Measurements from ENCODE around the gene BABAM2.

Gene BABAM2

GRCh38 chr2:28360718-28361293 lies 470.3 kb downstream of the BABAM2 start:
- no peaks in the 10 kb centered on the region for H3K27me3 ChIP-seq (ENCODE audit: control insufficient read depth, insufficient read depth, low read length)
- H3K4me2 ChIP-seq (ENCODE audit: low read length), result no peak overlapping the region
- no peaks in the 10 kb centered on the region for H3K36me3 ChIP-seq (ENCODE audit: control insufficient read depth, insufficient read depth, low read length)
- no peak overlapping the region for H3K4me3 ChIP-seq (ENCODE audit: low read depth, low read length)
- TF ChIP-seq CTCF (IDR thresholded peaks at IDR 0.05), result no peak
- H3K4me1 ChIP-seq, result peaks cover 9% of the 10 kb centered on the region
- H3K9me3 ChIP-seq (ENCODE audit: control insufficient read depth, low read length), result no peaks in the 10 kb centered on the region
- H3K79me2 ChIP-seq, result no peaks in the 10 kb centered on the region
- no peak overlapping the region for H2AFZ ChIP-seq
- no peak overlapping the region for H3K27ac ChIP-seq
- H3K9ac ChIP-seq, result no peak overlapping the region

GRCh38 chr2:28361991-28362710 lies 471.6 kb downstream of the BABAM2 start:
- H3K4me1 ChIP-seq, result peaks cover 10% of the 10 kb centered on the region

GRCh38 chr2:28362991-28363521 lies 472.5 kb downstream of the BABAM2 start:
- Histone ChIP-seq H3K9me3 (ENCODE audit: control insufficient read depth, low read length) (no peaks in the 10 kb centered on the region), H3K79me2 (no peaks in the 10 kb centered on the region), H3K36me3 (ENCODE audit: control insufficient read depth, insufficient read depth, low read length) (no peaks in the 10 kb centered on the region), H3K4me3 (ENCODE audit: low read depth, low read length) (no peak overlapping the region), H3K27ac (no peak overlapping the region), H2AFZ (no peak overlapping the region), H3K27me3 (ENCODE audit: control insufficient read depth, insufficient read depth, low read length) (no peaks in the 10 kb centered on the region), H3K9ac (no peak overlapping the region), H3K4me2 (ENCODE audit: low read length) (no peak overlapping the region), H3K4me1 (peaks cover 10% of the 10 kb centered on the region)
- no peak for TF ChIP-seq CTCF (IDR thresholded peaks at IDR 0.05)

More at GRCh38 chr2:28361991-28362710, 471.6 kb downstream of the BABAM2 start:
- H3K79me2 ChIP-seq, result no peaks in the 10 kb centered on the region
- H3K27me3 ChIP-seq (ENCODE audit: control insufficient read depth, insufficient read depth, low read length), result no peaks in the 10 kb centered on the region
- H3K27ac ChIP-seq, result no peak overlapping the region
- no peaks in the 10 kb centered on the region for H3K36me3 ChIP-seq (ENCODE audit: control insufficient read depth, insufficient read depth, low read length)
- no peak overlapping the region for H3K4me2 ChIP-seq (ENCODE audit: low read length)
- no peak overlapping the region for H3K9ac ChIP-seq
- H3K9me3 ChIP-seq (ENCODE audit: control insufficient read depth, low read length), result no peaks in the 10 kb centered on the region
- H3K4me3 ChIP-seq (ENCODE audit: low read depth, low read length), result no peak overlapping the region
- TF ChIP-seq CTCF (IDR thresholded peaks at IDR 0.05), result no peak
- H2AFZ ChIP-seq, result no peak overlapping the region

- no peaks in the 10 kb centered on the region for H3K36me3 ChIP-seq (ENCODE audit: control insufficient read depth, insufficient read depth, low read length)
- H3K9ac ChIP-seq, result no peak overlapping the region
- peaks cover 10% of the 10 kb centered on the region for H3K4me1 ChIP-seq
- no peak overlapping the region for H3K27ac ChIP-seq
- H3K4me2 ChIP-seq (ENCODE audit: low read length), result no peak overlapping the region
- no peak overlapping the region for H2AFZ ChIP-seq
- no peaks in the 10 kb centered on the region for H3K27me3 ChIP-seq (ENCODE audit: control insufficient read depth, insufficient read depth, low read length)
- H3K4me3 ChIP-seq (ENCODE audit: low read depth, low read length), result no peak overlapping the region
- TF ChIP-seq CTCF (IDR thresholded peaks at IDR 0.05), result no peak
- H3K79me2 ChIP-seq, result no peaks in the 10 kb centered on the region
- no peaks in the 10 kb centered on the region for H3K9me3 ChIP-seq (ENCODE audit: control insufficient read depth, low read length)
These were observed 473.3 kb downstream of the BABAM2 start for GRCh38 chr2:28363686-28364280.

All from parathyroid adenoma (tissue), 2 donors.